Loucy (cell line): ENCODE results near the gene LRRC4C.

Experiments used
- H2AFZ ChIP-seq: fragments of 200-600 bp; sonication (generic); 2 replicates; pipeline ENCODE4 v1.6.0; 2016; ENCODE audit warnings: antibody characterized with exemption, mild to moderate bottlenecking, low read length, moderate library complexity
- H3F3A ChIP-seq: fragments of 200-600 bp; 2 replicates; pipeline ENCODE4 v1.6.0; 2016; ENCODE audit warnings: antibody characterized with exemption, low read depth, mild to moderate bottlenecking
- H3K27me3 ChIP-seq: fragments of 200-600 bp; sonication (generic); 2 replicates; pipeline ENCODE4 v1.6.1; 2014; ENCODE audit warnings: low read length, mild to moderate bottlenecking; ENCODE audit not compliant: insufficient read depth, poor library complexity, severe bottlenecking
- H3K36me3 ChIP-seq: fragments of 200-600 bp; sonication (generic); 2 replicates; pipeline ENCODE4 v1.6.1; 2016; ENCODE audit warnings: low read length; ENCODE audit not compliant: insufficient read depth
- H3K4me1 ChIP-seq: fragments of 200-600 bp; sonication (generic); 2 replicates; pipeline ENCODE4 v1.5.1; 2014; ENCODE audit warnings: low read length, mild to moderate bottlenecking; ENCODE audit not compliant: insufficient read depth, poor library complexity, severe bottlenecking
- H3K4me2 ChIP-seq: fragments of 200-600 bp; sonication (generic); 2 replicates; pipeline ENCODE4 v1.6.0; 2014; ENCODE audit warnings: antibody characterized with exemption, low read length, low read depth, mild to moderate bottlenecking; ENCODE audit not compliant: poor library complexity, severe bottlenecking
- H3K4me3 ChIP-seq: fragments of 200-600 bp; sonication (generic); 2 replicates; pipeline ENCODE4 v1.5.1; 2014; ENCODE audit warnings: low read length, mild to moderate bottlenecking, mixed read lengths; ENCODE audit not compliant: poor library complexity, severe bottlenecking
- H3K79me2 ChIP-seq: fragments of 200-600 bp; sonication (generic); 2 replicates; pipeline ENCODE4 v1.6.1; 2014; ENCODE audit warnings: low read length; ENCODE audit not compliant: insufficient read depth
- H3K9ac ChIP-seq: fragments of 200-600 bp; sonication (generic); 2 replicates; pipeline ENCODE4 v1.6.0; 2014; ENCODE audit warnings: mild to moderate bottlenecking, low read depth, low read length, moderate library complexity; ENCODE audit not compliant: poor library complexity, severe bottlenecking
- H3K9me2 ChIP-seq: fragments of 200-600 bp; sonication (generic); replicated peaks from 2 replicates; pipeline ENCODE4 v1.6.1; 2016; ENCODE audit warnings: low read depth, low read length, mixed read lengths
- H3K9me3 ChIP-seq: fragments of 200-600 bp; sonication (generic); 2 replicates; pipeline ENCODE4 v1.6.1; 2014; ENCODE audit warnings: mild to moderate bottlenecking, antibody characterized with exemption, low read length, low read depth; ENCODE audit not compliant: insufficient read depth
- H4K20me1 ChIP-seq: fragments of 200-600 bp; sonication (generic); 2 replicates; pipeline ENCODE4 v1.6.0; 2014; ENCODE audit warnings: antibody characterized with exemption, low read length, mild to moderate bottlenecking; ENCODE audit not compliant: insufficient read depth, poor library complexity, severe bottlenecking
- CTCF ChIP-seq: fragments of 200-600 bp; sonication (generic); conservative IDR thresholded peaks from 2 replicates; pipeline ENCODE4 v1.5.1; 2014; ENCODE audit warnings: mild to moderate bottlenecking, antibody characterized with exemption, low read length
- EZH2phosphoT487 ChIP-seq: fragments of 200-600 bp; IDR thresholded peaks from 2 replicates; pipeline ENCODE4 v1.6.1; 2018; ENCODE audit warnings: antibody characterized with exemption, mild to moderate bottlenecking, moderate library complexity, borderline replicate concordance

The LRRC4C gene

GRCh38 chr11:41051919-41052635 is 407.4 kb downstream of the LRRC4C start:
- H3K27me3 ChIP-seq, result no peaks in the 10 kb centered on the region
- no peaks in the 10 kb centered on the region for H3K36me3 ChIP-seq
- H3K9me3 ChIP-seq, result 0 out of 2 replicates have a peak, but pooled peaks cover 4% of the 10 kb centered on the region
- no peaks in the 10 kb centered on the region for H3K9me2 ChIP-seq
- H3K9ac ChIP-seq, result no peak overlapping the region
- no peaks in the 10 kb centered on the region for H3K79me2 ChIP-seq
- no peak overlapping the region for H3K4me3 ChIP-seq
- no peak overlapping the region for H2AFZ ChIP-seq
- no peak overlapping the region for H3K4me2 ChIP-seq
- no peaks in the 10 kb centered on the region for H3F3A ChIP-seq
- TF ChIP-seq EZH2phosphoT487 (no peak), CTCF (no peak)
- no peaks in the 10 kb centered on the region for H3K4me1 ChIP-seq
- no peaks in the 10 kb centered on the region for H4K20me1 ChIP-seq

GRCh38 chr11:41050791-41051190 is 408.7 kb downstream of the LRRC4C start:
- Histone ChIP-seq H3K79me2 (no peaks in the 10 kb centered on the region), H3K9me3 (0 out of 2 replicates have a peak, but pooled peaks cover 4% of the 10 kb centered on the region), H3K4me3 (no peak overlapping the region), H3K9ac (no peak overlapping the region), H3K27me3 (no peaks in the 10 kb centered on the region), H3K9me2 (no peaks in the 10 kb centered on the region), H4K20me1 (no peaks in the 10 kb centered on the region), H3K4me2 (no peak overlapping the region), H3F3A (no peaks in the 10 kb centered on the region), H2AFZ (no peak overlapping the region), H3K36me3 (no peaks in the 10 kb centered on the region), H3K4me1 (no peaks in the 10 kb centered on the region)
- TF ChIP-seq EZH2phosphoT487, result no peak
- no peak for TF ChIP-seq CTCF

GRCh38 chr11:41047229-41047628 is 412.2 kb downstream of the LRRC4C start:
- H3K9me2 ChIP-seq, result no peaks in the 10 kb centered on the region
- no peaks in the 10 kb centered on the region for H3F3A ChIP-seq
- no peaks in the 10 kb centered on the region for H4K20me1 ChIP-seq
- no peaks in the 10 kb centered on the region for H3K9me3 ChIP-seq
- H3K4me2 ChIP-seq, result no peak overlapping the region
- H3K79me2 ChIP-seq, result no peaks in the 10 kb centered on the region
- no peak overlapping the region for H3K9ac ChIP-seq
- H3K36me3 ChIP-seq, result no peaks in the 10 kb centered on the region
- H3K27me3 ChIP-seq, result no peaks in the 10 kb centered on the region
- no peaks in the 10 kb centered on the region for H3K4me1 ChIP-seq
- no peak overlapping the region for H3K4me3 ChIP-seq
- no peak overlapping the region for H2AFZ ChIP-seq
- TF ChIP-seq EZH2phosphoT487 (no peak), CTCF (no peak)
